HG03066 (cell line): ENCODE measurements around the gene MORN4.
"Not testable (repeated sequence)": the region's sequence is repeated elsewhere in the genome, so short reads cannot be mapped to it uniquely, and the experiment has no call there.

Experiments
- ATAC-seq: cut with Tn5 transposase; IDR thresholded peaks from one replicate; pipeline ENCODE4 v1.9.1; 2021; ENCODE audit warnings: low read depth; ENCODE audit not compliant: unreplicated experiment

MORN4 gene

DNA sequence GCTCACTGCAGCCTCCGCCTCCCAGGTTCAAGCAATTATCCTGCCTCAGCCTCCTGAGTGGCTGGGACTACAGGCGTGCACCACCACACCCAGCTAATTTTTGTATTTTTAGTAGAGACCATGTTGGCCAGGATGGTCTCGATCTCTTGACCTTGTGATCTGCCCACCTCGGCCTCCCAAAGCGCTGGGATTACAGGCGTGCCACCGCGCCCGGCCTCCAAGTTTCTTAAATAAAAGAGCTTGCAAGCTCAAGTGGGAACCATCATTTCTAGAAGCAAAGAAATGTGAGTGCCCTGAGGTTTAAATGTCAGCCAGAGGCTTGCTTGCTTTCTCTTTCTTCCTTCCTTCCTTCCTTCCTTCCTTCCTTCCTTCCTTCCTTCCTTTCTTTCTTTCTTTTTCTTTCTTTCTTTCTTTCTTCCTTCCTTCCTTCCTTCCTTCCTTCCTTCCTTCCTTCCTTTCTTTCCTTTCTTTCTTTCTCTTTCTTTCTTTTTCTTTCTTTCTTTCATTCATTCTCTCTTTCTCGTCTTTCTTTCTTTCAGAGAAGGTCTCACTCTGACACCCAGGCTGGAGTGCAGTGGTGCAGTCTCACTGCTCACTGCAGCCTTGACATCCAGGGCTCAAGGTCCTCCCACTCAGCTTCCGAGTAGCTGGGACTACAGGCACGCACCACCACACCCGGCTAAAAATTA, 9.3 kb upstream of the MORN4 start:
- ATAC-seq = not testable (repeated sequence)

DNA sequence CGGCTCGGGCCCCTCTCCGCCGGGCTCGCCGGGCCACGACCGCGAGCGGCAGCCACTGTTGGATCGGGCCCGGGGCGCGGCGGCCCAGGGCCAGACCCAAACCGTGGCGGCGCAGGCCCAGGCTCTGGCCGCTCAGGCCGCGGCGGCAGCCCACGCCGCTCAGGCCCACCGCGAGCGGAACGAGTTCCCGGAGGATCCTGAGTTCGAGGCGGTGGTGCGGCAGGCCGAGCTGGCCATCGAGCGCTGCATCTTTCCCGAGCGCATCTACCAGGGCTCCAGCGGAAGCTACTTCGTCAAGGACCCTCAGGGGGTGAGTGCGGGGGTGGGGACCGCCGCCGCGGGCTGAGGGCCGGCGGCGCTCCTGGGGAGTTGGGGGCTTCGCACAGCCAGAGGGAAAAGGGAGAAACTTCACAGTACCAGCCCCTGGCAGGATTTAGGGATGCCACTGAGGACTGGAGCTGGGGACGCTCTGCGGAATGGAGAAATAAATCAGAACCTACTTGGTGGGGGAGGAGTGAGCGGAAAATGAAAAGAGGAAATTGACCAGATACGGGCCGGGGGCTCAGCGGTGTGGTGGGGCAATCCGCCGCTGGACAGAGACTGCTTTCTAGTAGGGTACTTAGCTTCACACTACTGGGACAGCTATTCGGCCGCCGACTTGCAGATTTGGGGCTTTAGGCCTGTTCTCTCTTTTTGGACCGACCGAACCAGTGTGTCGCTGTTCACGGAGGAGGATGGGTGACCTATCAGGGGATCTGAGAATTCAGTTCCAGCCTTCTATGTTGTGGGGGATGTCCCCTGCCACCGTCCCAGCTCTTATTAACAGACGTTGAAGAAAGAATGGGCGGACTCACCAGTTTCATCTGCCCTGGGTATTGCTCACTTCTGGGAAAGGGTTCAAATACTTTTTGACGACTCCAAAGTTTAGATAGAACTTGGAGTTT, 7.8 kb upstream of the MORN4 start:
- peak; percentile 5 for ATAC-seq

DNA sequence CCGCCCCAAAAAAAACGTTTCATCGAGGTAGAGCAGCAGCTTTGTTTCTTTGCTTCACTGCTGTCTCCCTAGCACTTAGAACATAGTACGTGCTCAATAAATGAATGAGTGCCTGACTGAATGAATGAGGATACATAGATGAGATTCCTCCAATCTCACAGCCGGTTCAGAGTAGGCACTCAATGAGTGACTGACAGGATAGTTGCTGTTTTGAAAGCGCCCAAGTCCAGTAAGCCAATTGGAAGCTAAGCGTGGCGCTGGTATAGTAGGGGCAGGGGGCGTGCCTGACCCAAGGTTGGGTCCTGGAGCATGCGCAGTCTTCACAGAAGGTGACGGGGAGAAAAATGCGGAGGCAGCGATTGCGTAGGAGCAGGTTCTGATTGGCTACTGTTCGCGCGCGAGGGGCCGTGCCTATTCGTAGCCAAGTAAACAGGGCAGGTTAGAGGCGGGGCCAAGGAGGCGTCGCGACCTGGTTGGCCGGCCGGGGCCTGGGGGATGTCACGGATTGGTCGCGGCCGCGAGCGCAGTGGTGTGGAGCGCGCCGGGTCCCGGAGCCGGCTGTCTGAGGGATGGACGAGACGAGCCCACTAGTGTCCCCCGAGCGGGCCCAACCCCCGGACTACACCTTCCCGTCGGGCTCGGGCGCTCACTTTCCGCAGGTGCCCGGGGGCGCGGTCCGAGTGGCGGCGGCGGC, 7.0 kb upstream of the MORN4 start, which contains the start of gene PI4K2A:
Gene PI4K2A, plus strand, starts transcription at position 498 of the 694 bp plus-strand sequence. Its CDS starts 72 bp downstream, at position 570.
- peak; percentile 99 for ATAC-seq

DNA sequence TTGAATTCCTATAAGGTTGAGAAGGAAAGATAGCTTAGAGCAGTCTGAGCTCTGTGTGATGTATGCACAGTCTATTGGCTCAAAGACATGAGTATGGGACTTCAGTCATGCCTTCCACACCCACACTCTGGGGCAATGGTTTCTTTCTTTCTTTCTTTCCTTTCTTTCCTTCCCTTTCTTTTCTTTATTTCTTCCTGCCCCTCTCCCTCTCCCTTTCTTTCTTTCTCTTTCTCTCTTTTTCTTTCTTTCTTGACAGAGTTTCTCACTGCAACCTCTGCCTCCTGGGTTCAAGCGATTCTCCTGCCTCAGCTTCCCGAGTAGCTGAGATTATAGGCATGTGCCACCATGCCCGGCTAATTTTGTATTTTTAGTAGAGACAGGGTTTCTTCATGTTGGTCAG, 5.8 kb upstream of the MORN4 start:
- ATAC-seq = not testable (repeated sequence)

DNA sequence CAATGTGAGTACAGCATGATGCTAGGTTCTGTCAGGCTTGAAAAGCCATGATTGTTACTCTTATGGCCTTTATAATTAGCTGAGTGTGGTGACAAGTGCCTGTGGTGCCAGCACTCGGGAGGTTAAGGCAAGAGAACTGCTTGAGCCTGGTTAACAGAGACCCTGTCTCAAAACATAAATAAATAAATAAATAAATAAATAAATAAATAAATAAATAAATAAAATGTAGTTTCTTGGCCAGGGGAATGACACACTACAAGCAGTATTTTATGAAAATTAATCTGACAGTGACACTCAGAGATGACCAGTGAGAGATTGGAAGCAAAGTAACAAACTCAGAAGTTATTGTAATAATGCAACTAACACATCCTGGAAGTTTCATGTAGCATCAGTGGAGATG, 2.3 kb upstream of the MORN4 start:
- ATAC-seq = no peak

DNA sequence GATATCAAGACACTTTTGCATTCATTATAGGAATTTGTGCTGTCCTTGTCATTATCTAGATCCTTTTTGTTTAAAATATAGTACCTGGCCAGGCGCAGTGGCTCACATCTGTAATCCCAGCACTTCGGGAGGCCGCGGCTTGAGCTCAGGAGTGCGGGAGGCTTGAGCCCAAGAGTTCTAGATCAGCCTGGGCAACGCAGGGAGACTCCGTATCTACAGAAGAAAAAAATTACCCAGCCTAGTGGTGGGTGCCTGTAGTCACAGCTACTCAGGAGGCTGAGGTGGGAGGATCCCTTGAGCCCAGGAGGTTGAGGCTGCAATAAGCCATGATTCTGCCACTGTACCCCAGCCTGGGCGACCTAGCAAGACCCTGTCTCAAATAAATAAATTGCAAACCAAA, 621 bp upstream of the MORN4 start:
- ATAC-seq = no peak

DNA sequence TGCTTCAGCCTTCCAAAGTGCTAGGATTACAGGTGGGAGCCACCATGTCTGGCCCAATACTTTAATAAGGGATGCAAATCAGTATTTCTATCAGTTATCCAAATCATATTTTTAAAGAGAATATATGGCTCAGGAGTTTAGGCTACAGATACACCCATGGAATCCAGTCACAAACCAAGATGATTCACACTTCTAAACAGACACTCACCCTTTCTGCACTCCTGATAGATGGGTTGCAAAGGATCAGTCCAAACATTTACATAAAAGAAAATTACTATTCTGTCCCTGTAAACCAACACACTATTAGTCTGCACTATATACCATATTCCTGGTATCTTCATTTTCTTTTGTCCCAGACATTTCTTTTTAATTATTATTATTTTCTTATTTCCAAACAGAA, 2.2 kb downstream of the MORN4 start:
- ATAC-seq = no peak

DNA sequence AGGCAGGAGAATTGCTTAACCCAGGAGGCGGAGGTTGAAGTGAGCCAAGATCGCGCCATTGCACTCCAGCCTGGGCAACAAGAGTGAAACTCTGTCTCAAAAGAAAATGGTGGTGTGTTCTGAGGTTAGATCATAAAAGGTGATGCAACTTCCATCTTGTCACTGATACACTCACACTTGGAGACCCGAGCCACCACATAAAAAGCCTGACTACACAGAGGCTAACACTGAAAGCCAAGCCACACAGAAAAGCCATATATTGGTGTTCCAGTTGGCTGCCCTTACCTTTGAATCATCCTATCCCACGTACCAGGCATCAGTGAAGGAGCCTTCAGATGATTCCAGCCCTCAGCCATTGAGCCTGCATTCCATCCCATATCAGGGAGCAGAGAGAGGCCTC, 4.0 kb downstream of the MORN4 start:
- ATAC-seq = no peak

DNA sequence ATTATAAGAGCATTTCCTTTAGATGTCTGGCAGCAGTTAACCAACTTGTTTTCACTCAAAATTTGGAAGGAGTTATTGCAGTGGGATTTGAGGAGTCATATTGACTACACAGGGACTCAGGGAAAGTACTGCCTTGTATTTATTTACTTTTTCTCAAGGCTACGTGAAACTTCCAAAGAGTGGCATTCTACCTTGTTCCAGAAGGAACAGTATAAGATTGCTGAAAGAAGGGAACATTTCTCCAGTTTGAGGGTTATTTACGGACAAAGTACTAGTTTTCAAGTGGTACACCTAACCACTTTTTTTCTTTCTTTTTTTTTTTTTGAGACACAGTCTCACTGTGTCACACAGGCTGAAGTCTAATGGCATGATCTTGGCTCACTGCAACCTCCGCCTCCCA, 5.1 kb downstream of the MORN4 start:
- no peak for ATAC-seq

DNA sequence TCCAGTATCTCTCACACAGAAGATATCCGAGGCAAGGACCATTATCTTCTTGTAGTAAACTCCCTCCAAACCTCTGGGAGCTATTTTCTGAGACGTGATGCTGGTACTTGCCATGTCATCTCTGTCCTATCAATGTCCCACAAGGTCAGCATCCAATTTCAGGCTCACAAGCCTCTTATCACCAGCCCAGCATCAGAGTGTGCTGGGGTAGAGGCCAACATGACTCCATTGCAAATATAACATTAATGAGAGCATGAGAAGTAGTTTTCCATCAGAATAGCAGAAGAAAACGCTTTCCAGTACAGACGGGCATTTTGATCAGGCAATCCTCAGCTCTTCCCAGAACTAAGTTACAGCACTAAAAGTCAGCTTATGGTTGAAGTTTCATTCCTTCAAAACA, 5.6 kb downstream of the MORN4 start:
- no peak for ATAC-seq

DNA sequence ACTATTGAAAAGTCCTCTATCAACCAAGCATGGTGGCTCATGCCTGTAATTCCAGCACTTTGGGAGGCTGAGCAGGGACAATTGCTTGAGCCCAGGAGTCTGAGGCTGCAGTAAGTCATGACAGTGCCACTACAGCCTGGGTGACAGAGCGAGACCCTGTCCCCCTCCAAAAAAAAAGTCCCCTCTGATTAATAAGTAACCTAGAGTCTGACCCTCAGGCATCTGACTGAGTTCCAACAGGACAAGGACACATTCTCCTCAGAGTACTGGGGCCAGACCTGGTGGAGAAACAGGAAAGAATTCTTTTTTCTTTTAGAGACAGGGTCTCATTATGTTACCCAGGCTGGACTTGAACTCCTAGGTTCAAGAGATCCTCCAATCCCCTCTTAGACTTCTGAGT, 10.0 kb downstream of the MORN4 start:
- ATAC-seq = no peak

DNA sequence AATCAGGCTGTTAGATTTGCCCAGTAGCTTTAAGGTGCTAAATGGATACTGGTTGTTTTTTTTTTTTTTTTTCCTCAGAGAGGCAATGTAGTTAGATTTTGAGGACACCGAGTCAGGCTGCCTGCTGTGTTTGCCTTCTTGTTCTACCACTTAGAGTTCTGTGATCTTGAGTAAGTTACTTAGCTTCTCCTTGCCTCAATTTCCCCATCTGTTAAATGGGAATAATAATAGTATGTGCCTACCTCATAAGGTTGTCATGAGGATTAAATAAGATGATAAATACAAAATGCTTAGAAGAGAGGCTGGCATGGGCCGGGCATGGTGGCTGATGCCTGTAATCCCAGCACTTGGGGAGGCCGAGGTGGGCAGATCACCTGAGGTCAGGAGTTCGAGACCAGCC, 14.6 kb downstream of the MORN4 start:
- ATAC-seq = no peak

DNA sequence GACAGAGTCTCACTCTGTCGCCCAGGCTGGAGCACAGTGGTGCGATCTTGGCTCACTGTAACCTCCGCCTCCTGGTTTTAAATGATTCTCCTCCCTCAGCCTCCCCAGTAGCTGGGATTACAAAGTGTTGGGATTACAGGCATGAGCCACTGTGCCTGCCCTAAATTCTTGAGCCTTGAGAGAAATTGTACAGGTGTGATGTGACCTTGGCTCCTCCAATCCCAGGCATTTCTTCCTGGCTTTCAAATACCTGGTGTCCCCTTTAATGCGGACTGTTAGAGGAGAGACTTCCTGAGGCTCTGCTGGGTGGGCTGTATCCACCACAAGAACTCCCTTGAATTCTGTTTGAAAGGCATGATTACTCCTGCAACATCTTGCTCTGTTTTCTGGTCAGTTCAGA, 15.0 kb downstream of the MORN4 start:
- ATAC-seq = no peak

DNA sequence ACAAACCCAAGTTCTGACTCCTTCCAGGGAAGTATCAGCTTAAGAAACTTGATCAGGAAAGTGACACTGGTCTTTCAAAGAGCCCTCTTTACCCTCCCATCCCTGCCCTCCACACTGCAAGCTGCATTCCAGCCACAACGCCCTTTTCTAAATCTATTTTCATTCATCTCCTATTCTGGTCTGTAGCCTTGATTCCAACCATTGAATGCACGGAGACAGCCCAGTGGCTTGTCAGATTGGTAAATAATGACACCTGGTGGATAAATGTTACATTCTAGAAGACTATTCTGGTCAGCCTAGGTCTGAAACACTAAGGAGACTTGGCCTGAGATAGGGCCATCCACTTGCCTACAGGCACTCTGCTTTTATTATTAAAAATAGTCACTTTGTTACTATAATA, 20.9 kb downstream of the MORN4 start:
- ATAC-seq = no peak

DNA sequence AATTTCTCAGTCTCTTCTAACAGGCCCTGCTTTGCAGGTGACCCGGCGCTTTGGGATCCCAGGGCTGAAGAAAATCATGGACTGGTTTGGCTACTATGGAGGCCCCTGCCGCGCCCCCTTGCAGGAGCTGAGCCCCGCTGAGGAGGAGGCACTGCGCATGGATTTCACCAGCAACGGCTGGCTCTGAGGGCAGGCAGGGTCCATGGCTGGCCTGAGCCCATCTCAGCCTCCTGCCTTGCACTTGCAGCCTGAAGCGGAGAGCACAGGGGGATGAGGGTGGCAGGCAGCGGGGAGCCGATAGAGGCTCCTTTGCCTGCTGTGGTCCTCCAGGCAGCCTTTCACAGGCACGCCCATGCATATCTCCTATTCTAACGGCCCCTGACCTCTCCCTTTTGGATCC, 21.8 kb downstream of the MORN4 start:
- no peak for ATAC-seq

DNA sequence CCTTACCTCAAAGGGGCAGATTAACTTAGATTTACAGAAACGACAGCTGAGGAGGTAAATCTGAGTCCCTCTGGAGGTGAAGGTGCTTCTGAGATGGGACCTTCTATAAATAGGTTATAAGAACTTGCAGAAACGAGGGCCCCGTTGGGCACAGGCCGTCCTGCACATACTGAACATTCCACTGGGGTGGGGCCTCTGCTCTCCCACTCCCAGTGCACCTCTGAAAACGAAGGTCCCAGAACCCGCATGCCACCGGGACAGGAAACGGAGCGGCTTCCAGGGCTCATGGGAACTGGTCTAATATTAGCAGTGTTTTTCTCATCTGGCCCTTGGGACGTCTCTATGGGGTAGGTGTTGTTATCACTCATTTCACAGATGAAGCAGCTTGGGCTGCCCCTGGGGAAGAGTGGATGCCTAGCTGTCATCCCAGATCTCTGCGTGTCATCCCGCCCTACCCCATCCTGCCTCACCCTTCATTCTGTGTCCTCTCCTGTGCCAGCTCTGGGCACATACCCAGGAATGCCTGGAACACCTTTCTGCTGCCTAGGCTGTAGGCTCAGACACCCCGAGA, 24.2 kb downstream of the MORN4 start:
- ATAC-seq = no peak

DNA sequence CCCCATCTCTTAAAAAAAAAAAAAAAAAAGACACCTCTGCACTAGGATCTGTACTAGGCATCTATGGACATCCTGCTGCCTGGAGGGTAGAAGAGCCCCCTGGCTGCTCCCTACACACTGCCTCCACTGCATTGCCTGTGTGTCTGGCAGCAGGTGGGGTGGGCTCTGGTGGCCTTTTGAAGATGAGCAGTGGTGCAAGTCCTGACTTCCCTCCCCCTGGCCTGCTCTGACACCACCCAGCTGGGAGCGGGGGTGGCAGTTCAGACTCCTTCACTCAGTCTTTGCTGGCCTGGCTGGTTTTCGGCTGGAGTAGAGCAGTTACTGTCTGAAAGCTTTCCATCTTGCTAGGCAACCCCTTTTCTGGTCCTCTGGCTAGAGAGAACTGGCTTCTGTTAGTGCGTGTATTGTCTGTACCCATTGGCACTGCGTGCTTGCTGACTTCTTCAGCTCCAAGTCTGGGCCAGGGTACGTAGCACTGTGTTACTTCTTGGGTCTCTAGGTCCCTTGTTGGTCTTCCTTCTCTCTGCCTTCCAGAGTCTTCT, 26.1 kb downstream of the MORN4 start:
- ATAC-seq = no peak

DNA sequence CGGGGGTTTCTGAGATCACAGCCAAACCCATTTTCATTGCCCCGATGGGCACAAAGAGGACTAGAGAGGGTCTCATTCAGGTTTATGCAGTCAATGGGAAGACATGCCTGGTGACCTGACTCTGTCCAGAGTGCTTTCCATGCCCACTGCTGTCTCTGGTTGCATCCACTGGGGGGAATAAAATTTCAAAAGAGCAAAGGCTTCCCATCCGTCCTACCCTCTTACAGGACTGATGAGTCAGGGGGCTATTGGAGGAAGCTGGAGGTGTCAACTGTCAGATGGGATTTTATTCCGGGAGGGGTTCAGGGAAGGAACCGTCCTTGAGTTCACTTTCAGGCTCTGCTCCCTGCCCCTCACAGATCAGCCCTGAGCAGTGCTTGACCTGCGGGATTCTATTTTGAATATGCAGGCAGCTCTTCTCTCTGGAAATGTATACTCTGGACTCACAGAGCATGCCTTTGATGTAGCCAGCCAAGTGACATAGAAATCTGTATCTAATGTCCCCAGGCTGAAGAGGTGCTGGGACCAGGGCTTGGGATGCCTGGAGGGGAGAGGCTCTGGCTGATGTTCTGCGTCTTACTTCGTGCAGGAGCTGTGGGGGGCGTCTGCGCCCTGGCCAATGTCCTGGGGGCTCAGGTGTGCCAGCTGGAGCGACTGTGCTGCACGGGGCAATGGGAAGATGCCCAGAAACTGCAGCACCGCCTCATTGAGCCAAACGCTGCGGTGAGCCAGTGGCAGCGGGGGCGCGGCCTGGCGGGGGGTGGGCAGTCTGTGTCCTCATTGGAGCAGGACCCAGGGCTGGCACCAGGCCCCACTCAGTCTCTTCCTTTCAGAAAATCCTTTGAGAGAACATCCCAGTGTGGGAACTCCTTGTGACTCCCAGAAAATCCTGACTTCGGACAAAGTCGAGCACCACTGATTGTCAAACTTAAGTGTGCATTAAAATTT, 31.8 kb downstream of the MORN4 start:
- no peak for ATAC-seq

DNA sequence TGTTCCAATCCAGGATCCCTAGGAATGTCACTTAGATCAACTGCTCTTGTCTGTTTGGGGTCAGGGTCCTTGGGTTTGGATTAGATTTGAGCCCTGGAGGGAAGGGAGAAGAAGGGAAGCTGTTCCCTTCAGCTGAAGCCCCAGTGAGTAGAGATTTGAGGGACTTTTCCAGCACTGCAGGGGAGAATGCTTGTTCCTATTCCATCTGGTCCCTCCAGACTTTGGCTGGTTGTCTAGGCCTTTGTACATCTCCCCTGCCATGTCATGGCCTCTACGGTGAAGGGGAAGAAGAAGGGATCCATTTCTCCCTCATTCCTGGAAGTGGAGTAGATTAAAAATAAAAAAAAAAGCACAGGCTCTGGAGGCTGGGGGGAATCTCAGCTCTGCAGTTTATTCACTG, 32.7 kb downstream of the MORN4 start:
- ATAC-seq = no peak

DNA sequence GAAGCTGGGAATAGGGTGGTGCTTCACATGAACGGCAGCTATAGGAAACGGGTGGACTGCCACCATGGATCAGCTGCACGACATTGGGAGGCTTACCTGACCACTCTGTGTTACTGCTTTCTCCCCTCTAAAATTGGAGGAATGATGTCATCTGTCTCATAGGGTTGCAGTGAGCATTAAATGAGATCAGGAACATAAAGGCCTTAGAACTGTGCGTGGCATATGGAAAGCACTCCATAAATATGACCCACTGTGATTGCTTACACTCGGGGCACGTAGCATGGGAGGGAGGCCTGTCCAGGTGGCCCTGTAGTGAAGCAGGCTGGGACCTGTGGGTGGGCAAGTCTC, 34.1 kb downstream of the MORN4 start:
- ATAC-seq = no peak
